Panc1 (cell line): Measurements from ENCODE around the gene ARHGAP31.

Source experiments
- POLR2AphosphoS5 ChIP-seq: IDR thresholded peaks from 2 replicates; pipeline ENCODE4 v1.6.1; 2012; ENCODE audit warnings: mild to moderate bottlenecking, low read depth, low read length, moderate library complexity
- REST ChIP-seq, 2 experiments: IDR thresholded peaks; 2 replicates each; pipeline ENCODE4 v1.6.1; 2011 to 2012; ENCODE audit warnings: low read depth in 2 of 2, control low read depth in 1 of 2, low read length in 1 of 2, mild to moderate bottlenecking in 1 of 2, moderate library complexity in 1 of 2; ENCODE audit not compliant: insufficient read depth in 1 of 2
- SIN3A ChIP-seq: IDR thresholded peaks from 2 replicates; pipeline ENCODE4 v1.6.1; 2012; ENCODE audit warnings: low read depth, mild to moderate bottlenecking, low read length, moderate library complexity, borderline replicate concordance; ENCODE audit not compliant: insufficient read depth
- TCF7L2 ChIP-seq: IDR thresholded peaks from 2 replicates; pipeline ENCODE4 v1.6.1; 2011; ENCODE audit warnings: mild to moderate bottlenecking, low read depth, low read length, inconsistent platforms
- TF ChIP-seq, protein P1 (sequence below): fragments of 450-650 bp; IDR thresholded peaks from 2 replicates; pipeline ENCODE4 v1.5.1; 2017; ENCODE audit warnings: mild to moderate bottlenecking

DNA sequence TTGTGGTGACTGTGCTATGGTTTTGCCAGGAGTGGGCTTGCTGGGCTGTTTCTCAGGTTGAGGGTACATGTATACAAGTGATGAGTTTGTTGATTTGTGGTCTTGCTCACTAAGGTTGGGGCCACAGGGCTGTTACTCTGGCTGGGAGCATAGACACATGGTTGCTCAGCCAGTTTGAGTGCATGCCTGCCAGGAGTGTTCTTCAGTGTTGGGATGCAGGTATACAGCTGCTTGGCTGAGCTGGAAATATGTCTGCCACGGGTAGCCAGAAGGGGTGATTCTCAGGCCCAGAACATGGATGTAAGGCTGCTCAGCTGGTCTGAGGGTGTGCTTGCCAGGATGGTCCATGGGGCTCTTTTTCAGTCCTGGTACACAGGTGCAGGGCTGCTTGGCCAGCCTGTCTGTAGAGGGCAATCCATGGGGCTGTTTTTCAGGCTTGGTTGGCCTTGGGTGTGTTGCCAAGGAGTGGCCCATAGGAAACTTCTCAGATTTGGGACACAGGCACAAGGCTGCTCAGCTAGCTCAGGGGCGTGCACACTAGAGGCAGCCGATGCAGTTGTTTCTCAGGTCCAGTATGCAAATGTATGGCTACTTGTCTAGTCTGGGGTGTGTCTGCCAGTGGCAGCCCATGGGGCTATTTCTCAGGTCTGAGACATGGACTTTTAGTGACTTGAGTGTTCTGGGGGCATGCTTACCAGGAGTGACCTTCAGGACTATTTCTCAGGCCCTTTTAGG is 5.3 kb upstream of the ARHGAP31 start:
- TF ChIP-seq, protein P1, sequence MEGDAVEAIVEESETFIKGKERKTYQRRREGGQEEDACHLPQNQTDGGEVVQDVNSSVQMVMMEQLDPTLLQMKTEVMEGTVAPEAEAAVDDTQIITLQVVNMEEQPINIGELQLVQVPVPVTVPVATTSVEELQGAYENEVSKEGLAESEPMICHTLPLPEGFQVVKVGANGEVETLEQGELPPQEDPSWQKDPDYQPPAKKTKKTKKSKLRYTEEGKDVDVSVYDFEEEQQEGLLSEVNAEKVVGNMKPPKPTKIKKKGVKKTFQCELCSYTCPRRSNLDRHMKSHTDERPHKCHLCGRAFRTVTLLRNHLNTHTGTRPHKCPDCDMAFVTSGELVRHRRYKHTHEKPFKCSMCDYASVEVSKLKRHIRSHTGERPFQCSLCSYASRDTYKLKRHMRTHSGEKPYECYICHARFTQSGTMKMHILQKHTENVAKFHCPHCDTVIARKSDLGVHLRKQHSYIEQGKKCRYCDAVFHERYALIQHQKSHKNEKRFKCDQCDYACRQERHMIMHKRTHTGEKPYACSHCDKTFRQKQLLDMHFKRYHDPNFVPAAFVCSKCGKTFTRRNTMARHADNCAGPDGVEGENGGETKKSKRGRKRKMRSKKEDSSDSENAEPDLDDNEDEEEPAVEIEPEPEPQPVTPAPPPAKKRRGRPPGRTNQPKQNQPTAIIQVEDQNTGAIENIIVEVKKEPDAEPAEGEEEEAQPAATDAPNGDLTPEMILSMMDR: no peak
- TF ChIP-seq REST (IDR thresholded peaks at IDR 0.05; ENCODE audit: insufficient read depth in 1 of 2, low read depth in 2 of 2, low read length in 1 of 2) (no peak), TCF7L2 (no peak), POLR2AphosphoS5 (no peak), SIN3A (no peak)
